ENCODE results near the gene ARHGDIA.

ARHGDIA gene

GRCh38 chr17:81888988-81889595 is 18.0 kb upstream of the ARHGDIA start:
- DNase-seq (ENCODE audit: low read depth in 2 of 2), result no peak

GRCh38 chr17:81888105-81888987 is 17.2 kb upstream of the ARHGDIA start:
- no peak for DNase-seq (ENCODE audit: low read depth in 2 of 2)

GRCh38 chr17:81885869-81886548 is 14.9 kb upstream of the ARHGDIA start:
- DNase-seq (ENCODE audit: low read depth in 2 of 2), result no peak

- no peak for DNase-seq (ENCODE audit: low read depth in 2 of 2)
These were observed 14.3 kb upstream of the ARHGDIA start for GRCh38 chr17:81885454-81885853.

GRCh38 chr17:81884968-81885367 is 13.8 kb upstream of the ARHGDIA start:
- no peak for DNase-seq (ENCODE audit: low read depth in 2 of 2)

- no peak for DNase-seq (ENCODE audit: low read depth in 2 of 2)
These were observed 13.4 kb upstream of the ARHGDIA start for GRCh38 chr17:81884520-81884919.

GRCh38 chr17:81879121-81879520 is 8.0 kb upstream of the ARHGDIA start:
- DNase-seq (ENCODE audit: low read depth in 2 of 2), result no peak

- no peak for DNase-seq (ENCODE audit: low read depth in 2 of 2)
These were observed 7.2 kb upstream of the ARHGDIA start for GRCh38 chr17:81878294-81878693.

GRCh38 chr17:81877569-81877968 is 6.4 kb upstream of the ARHGDIA start:
- no peak for DNase-seq (ENCODE audit: low read depth in 2 of 2)

GRCh38 chr17:81871387-81872230 is 472 bp upstream of the ARHGDIA start:
- peak; percentile 92 to 95 for DNase-seq (ENCODE audit: low read depth in 2 of 2)

- no peak for DNase-seq (ENCODE audit: low read depth in 2 of 2)
These were observed 781 bp downstream of the ARHGDIA start for GRCh38 chr17:81870131-81870980.

- DNase-seq (ENCODE audit: low read depth in 2 of 2), result no peak
These were observed 1.7 kb downstream of the ARHGDIA start for GRCh38 chr17:81869221-81870130.

- no peak for DNase-seq (ENCODE audit: low read depth in 2 of 2)
These were observed 2.4 kb downstream of the ARHGDIA start for GRCh38 chr17:81868674-81869220.

- DNase-seq (ENCODE audit: low read depth in 2 of 2), result no peak
These were observed 3.0 kb downstream of the ARHGDIA start for GRCh38 chr17:81867991-81868673.

- DNase-seq (ENCODE audit: low read depth in 2 of 2), result peak in 1 of 2 experiments; percentile 43
These were observed 3.8 kb downstream of the ARHGDIA start for GRCh38 chr17:81867170-81867990.

GRCh38 chr17:81866440-81867169 is 4.5 kb downstream of the ARHGDIA start:
- DNase-seq (ENCODE audit: low read depth in 2 of 2), result no peak

GRCh38 chr17:81865733-81866439 is 5.3 kb downstream of the ARHGDIA start:
- no peak for DNase-seq (ENCODE audit: low read depth in 2 of 2)

Data from stimulated activated CD4-positive, alpha-beta T cell treated with anti-CD3 and anti-CD28 coated beads, Interleukin-12 subunit alpha, Interleukin-12 subunit beta, amount 100 ng/mL, for 24 hours (primary cell).